Hematopoietic multipotent progenitor cell treated with erythropoietin and hydrocortisone succinate and interleukin-3 and kit ligand, for 4 days (in vitro differentiated cells): ENCODE results near the gene ERCC1.

Experiments
- DNase-seq: peaks from one replicate; pipeline ENCODE4 v3.0.0-alpha.2; 2015

ERCC1 gene

DNA sequence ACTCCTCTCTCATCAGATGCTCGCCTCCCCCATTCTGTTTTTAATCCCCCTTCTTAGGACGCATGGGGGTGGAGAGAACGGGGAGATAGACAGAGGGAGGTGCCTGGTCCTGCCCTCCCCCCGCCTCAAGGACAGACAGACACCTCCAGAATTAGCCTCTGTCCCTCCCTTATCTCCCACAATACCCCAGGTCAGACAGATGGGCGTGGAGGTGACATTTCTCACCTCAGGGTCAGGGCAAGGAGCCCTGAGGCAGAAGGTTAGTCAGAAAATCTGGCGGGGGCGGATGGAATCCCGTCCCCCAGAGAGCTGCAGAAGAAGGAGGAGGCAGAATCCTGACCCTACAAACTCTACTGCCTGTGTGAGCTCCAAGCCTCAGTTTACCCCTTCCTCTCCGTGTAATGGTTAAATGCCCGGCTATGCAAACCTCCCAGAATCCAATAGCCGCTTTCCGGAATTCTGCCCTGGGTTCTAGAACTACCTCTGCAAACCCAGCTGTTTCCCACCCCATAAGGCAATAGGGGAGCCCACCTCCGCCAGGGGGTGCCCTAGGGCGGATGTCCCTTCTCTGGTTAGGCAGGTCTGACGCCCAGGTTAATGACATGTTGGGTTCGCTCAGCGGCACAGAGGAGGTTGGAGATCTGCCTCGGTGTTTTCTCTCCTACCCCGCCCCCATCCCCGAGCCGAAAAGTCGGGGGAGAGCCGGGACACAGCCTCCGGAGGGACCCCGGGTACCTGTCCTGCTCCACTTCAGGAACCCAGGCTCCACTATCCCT, 19.7 kb downstream of the ERCC1 start:
- peak; percentile 79 for DNase-seq

DNA sequence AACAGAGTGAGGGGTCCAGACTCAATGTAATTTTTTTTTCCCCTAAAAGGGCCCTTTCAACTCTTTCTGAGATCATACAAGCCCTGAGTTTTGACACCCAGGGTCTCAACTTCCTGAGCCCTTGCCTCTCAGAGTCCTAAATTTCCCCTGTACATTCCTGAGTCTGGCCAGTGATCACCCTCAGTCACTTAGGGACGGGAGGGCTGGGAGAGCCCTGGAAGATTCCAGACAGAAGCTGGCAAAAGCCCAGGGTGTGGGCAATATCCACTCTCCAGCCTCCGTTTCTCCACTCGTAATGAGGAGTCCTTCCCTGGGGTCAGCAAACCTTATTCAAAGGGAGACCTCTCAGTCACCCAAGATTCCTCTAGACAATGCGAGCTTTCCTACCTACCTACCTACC, 20.4 kb downstream of the ERCC1 start:
- DNase-seq: no peak

DNA sequence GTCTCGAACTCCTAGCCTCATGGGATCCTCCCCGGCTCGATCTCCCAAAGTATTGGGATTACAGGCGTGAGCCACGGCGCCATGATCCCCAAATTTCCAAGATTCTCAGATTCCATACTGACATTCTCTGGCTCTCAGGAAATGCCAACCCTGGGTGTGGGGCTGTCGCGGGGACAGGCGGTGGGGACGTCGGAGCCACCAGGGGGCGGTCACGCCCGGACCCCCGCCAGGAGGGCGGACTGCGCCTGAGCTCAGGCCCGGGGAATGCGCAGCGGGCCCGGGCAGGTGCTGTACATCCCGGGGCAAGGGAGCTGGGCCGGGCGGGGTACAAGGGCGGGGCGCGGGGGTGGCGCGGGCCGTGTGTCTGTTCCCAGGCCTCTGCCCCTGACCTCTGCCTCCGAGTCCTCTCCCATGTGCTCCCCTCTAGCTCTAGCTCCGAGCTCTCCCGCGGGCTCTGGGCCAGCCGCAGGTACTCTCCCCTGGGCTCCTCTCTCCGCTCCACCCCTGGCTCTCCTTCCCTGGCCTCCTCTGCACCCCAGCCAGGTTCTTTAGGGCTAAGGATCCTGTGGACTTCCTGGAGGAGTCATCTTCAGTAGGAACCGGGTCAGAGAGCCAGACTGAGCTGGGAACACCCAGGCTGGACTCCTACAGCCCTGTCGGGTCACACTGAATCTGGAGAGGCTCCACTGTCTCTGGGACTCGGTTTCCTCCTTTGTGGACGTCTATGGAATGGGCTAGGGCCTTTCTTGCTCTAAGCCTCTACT, 21.2 kb downstream of the ERCC1 start:
- peak; percentile 70 for DNase-seq

DNA sequence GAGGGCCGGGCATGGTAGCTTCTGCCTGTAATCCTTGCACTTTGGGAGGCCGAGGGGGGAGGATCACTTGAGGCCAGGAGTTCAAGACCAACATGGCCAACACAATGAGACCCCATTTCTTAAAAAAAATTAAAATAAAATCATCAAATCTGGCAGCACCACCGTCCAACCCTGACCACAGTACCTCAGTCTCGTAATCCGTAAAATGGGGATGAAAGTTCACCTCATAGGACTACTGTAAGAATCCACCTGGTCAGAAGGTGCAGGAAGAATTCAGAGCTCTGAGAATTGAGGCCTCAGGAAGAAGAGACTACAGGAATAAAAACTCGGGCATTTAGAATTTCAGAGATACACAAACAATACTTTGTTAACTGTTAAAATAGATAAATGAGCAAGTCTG, 21.9 kb downstream of the ERCC1 start:
- DNase-seq: no peak

DNA sequence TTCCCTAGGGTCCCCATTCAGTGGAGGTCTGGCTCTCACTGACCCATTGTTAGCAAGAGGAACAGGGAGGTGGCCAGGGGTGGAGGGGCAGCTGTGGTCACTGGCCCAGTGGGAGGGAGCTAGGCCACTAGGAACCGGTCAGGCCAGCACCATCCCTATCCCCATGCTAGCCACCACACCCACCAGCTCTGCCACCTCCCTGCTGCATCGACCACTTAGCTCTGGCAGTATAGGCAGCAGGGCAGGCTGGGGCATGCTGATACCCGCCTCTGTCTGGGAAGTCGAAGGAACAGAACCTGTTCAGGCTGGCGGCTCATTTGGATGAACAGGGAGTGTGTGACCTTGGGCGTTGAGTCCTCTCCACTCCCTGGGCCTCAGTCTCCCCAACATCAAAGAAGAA, 23.5 kb downstream of the ERCC1 start:
- DNase-seq: no peak

DNA sequence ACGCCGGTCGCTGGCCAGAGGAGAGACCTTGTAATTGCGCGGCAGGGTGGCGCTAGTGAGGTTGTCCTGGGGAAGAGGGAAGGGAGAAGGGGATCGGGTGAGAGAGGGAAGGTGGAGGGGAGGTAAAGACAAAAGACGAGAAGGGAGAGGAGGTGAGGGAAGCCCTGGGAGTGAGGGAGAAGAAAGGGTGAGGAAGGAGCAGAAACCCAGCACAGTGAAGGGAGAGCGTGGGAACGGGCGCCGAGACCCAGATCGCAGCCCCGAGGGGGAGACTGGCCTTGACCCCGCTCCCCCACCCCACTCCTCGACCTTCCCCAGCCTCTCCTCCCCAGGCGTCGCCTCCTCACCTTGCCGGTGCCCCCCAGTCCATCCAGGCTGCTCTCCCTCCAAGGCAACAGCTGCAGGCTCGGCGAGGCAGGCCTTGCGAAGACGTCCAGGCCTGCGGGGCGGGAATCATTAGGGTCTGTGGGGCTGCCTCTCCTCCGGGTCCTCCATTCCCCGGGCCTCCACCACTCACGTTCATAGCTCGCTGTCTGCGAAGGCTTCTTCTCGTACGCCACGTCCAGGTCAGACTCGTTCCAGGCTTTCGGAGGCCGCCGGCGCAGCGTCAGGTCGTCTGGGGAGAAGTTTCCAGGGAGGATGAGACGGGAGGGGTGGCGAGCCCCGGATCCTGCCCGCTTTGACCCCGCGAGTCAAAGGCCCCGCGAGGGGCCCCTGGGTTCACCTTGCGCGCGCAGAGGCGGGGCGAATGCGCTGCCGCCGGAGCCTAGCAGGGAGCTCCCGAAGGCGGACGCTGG, 27.7 kb downstream of the ERCC1 start:
- DNase-seq: no peak

DNA sequence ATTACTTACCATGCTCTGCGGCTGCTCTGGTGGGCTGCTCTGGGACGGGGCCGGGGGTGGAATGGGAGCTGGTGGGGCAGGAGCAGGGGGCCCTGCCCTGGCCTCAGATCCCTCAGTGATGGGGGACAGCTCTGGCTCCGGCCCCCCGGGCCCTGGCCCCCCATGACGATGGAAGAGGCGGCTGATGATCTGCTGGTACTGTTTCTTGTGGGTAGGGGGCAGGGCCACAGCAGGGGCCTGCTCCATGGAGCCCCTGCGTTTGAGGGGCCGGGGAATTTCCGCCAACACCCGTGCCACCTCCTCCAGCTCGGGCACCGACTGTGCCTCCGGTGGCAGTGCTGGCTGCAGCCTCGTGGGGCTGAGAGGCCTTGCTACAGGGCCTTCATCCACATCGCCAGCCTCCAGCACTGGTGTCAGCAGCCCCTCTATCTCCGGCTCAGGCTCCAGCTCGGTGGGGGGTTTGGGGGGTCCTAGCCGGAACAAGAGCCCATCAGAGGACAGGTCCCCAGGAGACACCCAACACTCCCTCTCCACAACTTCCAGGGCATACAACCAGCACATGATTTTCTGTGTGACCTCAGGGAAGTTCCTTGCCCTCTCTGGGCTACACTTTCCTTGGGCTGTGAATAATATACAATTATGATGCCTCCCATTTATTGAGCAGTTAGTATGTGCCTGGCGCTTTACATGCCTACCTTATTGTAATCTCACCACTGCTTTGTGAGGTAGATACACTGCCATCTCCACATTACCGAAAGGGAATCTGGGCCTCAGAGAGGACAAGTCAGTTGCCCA, 31.6 kb downstream of the ERCC1 start:
- no peak for DNase-seq

DNA sequence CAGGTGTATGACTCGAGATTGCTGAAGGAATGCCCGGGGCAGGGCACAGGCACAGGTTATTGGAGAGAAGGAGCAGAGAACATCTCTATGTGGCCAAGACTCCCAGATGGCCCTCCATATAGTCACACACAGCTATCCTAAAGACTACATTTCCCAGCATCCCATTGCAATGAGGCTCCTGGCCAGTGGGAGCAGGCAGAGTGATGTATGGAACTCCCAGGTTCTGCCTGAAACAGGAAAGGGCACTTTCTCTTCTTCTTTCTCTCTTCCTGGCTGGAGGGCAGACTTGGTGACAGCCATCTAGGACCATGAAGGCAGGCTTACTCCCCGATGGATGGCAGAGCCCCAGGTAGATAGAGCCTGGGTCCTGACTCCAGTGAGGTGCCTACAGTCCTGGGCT, 32.4 kb downstream of the ERCC1 start:
- DNase-seq: peak; percentile 44

DNA sequence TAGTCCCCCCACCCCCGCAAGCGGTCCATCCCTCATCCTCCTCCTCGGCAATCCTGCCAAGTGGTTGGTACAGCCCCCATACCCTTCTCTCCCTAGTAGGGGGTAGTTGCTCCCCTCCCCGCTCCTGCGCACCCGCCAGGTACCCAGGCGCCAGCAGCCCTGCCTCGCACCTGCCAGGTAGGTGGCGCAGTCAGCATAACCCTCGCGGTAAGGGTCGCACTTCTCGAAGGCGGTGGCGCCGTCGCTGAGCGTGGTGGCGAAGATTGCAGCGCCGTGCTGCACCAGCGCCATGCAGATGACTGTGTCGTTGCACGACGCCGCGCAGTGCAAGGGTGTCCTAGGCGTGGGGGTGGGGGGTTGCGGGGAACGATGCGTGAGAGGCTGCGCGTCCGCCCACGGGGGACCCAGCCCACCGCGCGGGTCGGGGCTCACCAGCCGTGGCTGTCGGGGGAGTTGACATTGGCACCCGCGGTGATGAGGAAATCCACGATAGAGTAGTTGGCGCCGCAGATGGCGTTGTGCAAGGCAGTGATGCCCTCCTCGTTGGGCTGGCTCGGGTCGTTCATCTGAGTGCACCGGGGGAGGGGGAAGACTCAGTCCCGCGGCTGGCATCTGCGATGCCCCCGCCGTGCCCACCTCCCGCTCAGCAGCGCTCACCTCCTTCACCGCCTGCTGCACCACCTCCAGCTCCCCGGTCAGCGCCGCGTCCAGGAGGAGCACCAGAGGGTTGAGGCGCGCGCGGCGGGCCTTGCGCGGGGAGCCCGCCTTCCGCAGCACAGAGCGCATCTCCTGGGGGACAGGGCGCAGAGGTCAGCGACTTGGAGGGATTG, 38.1 kb downstream of the ERCC1 start:
- DNase-seq: no peak

DNA sequence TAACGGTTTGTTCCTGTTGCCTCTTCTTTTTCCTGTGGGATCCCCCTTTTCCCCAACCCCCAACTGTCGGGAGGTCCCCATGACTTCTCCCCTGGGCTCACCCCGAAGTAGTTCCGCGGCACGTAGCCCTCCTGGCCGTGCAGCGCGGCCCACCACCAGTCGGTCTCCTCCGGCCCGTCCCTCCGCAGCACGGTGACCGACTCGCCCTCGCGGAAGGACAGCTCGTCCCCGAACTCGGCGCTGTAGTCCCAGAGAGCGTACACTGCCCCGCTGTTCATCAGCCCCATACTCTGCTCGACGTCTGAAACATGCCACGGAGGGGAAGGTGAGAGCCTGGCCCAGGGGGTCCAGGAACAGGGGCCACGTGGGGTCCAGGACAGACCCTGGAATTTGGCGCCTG, 41.3 kb downstream of the ERCC1 start:
- DNase-seq: no peak

DNA sequence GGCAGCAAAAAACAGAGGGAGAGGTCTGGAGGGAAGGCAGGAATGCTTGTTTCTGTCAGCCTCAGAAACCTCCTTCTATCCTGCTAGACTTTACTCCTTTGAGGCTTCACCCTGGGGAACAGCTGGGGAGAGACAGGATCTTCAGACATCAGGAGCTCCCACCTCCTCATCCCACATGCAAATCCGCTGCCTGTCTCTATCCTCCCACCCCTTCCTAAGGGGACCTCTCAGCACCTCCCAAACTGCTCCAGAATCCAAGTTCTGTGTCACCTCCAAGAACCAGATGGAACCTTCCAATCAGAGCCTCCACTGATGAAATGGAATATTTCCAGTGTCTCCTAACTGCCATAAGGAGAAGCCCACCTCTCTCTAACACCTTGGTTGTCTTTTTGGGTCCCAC, 43.6 kb downstream of the ERCC1 start:
- DNase-seq: no peak

DNA sequence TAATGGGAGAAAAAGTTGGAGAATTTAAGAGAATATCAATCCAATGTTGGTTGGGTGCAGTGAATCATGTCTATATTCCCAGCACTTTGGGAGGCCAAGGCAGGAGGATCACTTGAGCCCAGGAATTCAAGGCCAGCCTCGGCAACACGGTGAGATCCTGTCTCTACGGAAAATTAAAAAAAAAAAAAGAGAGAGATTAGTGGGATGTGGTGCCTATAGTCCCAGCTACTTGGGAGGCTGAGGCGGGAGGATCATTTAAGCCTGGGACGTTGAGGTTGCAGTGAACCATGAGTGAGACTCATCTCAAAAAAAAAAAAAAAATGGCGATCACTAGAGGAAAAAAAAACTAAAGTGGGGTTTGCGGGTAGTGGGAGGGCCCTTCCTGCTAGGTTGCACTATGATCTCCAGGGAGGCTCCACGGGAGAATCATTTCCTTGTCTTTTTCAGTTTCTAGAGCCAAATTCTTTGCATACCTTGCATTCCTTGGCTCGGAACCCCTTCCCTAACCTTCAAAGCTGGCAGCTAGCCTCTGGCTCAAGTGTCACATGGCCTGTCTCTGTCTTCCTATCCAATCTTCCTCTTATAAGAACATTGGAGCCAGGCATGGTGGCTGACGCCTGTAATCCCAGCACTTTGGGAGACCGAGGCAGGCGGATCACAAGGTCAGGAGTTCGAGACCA, 47.5 kb downstream of the ERCC1 start:
- DNase-seq: no peak

DNA sequence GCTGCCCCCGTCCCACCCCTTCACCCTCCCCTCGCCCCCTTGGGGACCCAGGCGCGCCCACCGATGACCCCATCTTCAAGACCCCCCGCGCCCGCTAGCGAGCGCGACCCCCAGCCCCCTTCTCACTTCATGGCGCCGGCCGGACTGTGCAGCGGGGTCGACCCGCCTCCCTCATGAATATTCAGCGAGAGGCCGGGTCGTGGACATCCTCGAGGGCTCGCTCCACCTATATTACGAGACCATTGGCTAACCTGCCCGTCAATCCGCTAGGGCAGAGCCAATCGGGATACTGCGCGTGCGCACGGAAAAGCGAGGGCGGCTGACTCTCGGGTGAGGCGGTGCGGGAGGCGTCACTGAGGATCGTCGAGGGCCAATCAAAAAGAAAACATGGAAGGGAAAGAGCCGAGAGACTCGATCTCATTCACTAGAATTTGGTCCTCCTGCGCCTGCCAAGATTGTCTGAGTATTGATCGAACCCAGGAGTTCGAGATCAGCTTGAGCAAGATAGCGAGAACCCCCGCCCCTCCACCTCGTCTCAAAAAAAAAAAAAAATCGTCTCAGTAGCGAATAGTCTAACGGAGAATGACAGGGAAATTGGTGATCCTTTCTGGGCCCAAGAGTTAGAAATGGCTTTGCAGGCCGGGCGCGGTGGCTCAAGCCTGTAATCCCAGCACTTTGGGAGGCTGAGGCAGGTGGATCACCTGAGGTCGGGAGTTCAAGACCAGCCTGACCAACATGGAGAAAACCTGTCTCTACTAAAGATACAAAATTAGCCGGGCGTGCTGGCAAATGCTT, 53.1 kb downstream of the ERCC1 start, which contains the start of gene ERCC2:
Gene ERCC2, minus strand, starts transcription at position 164 of the 795 bp plus-strand sequence. Its CDS starts 33 bp downstream, at position 131.
- peak; percentile 99 for DNase-seq

DNA sequence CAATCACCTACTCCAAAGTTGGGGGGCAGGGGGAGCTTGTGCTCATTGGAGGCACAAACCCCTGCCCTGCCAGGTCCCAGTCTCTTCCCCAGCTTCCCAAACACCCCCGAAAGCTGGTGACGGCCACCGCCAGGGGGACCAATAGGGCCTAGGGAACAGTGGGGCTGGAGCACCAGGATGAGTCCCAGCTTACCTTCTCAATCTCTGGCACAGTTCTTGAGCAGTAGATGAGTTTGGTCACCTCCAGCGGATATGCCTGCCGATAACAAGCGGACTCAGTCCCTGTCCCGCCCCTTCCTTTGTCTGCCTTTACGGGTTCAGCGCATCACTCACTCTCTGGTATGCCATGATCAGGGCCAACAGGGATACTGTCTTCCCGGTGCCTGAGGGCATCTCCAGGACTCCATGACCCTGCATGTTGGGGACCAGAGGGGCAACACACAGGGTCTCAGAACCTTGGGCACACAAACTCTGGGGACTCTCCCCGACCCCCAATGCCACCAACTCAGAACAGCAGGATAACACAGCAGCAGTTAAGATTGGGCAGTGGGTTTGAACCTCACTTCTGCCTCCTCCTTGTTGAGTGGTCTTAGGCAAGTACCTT, 54.9 kb downstream of the ERCC1 start:
- DNase-seq: no peak

DNA sequence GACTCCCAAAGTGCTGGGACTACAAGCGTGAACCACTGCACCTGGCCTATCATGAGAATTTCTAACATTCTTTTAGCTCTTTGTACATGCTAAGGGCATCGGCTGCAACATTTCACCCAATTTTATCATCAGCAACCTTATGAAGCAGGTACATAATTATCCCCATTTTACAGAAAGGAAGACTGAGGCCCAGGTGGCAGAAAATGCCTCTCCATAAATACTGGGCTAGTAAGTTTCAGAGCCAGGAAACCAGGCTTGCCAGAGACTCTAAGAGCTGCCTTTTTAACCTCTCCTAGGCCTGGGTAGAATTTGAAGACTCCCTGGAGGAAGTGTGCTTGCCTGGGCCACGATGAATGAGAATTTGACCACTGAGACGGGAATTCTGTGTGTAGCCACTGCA, 55.6 kb downstream of the ERCC1 start:
- no peak for DNase-seq

DNA sequence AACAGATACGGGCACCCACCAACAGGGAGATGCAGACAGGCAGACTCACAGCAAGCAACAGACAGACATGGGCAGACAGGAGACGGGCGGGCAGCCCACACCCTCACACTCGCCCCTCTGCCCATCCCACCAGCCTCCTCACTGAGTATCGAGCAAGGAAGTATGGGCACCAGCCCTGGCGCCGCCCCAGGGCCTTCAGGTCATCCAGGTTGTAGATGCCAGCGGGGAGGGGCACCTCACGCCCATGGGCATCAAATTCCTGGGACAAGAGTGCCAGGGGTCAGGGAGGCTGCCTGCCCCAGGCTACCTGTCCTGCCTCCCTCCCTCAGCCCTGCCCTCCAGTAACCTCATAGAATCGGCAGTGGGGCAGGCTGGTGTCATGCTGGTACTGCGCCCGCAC, 59.0 kb downstream of the ERCC1 start:
- no peak for DNase-seq

DNA sequence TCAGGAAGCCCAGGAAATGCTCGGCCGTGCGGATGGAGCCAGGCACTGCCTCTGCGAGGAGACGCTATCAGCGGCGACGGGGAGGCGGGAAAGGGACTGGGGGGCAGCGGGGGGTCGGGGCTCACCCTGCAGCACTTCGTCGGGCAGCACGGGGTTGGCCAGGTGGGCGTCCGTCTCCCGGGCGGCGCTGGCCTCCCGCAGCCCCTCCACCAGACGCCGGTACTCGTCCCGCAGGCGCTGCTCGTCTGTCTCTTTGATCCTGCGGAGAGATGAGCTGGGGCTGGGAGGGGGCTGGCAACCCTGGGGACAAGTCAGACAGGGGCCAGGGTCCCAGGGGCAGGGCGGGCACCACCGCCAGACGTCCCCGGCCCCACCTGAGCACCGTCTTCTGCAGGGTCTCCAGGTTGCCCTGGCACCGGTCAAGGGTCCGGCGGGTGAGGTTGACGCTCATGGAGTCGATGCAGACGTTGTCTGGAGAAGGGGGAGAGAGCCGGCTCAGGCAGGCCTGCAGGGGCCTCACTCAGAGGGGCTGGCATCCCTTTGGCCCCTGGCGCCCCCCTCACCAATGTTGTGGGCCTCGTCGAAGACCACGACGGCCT, 59.8 kb downstream of the ERCC1 start:
- no peak for DNase-seq

DNA sequence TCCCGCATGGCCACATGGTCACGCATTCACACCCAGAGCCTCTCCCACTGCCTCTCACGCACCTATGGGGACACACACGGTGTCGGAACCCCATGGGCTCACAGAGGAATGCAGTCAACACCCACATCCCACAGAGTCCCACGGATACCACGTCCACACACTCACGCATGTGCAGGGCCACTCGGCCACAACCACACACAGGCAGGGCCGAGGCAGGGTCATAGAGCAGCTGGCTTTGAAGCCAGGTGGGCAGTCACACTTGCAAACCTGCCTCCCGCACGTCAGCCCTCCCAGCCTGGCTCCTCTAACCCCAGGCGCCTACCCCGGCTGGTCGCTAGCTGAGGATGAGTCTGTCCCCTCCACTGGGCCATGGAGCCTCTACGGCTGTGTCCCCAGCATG, 61.4 kb downstream of the ERCC1 start:
- no peak for DNase-seq

DNA sequence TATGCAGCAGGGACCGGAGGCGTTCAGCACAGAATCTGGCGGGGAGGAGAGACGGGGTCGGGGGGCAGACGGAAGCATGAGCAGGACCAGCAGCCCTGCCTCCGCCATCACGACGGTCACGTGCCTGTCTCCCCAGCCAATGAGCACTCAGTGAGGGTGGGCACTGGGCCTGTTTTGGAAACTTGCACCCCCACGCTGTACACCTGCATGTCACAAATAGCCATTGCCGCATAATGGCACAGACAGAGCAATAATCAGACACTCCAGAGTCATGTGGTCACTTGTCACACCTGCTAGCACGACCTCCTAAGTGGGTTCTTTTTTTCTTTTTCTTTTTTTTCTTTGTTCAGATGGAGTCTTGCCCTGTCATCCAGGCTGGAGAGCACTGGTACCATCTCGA, 62.1 kb downstream of the ERCC1 start:
- DNase-seq: no peak
